NCI-H2029 treated with DMSO at 0.1 percent for 48 hours (cell line): ENCODE measurements around the gene MANBA.

Experiments used
- DNase-seq: peaks from one replicate; lab custom pipeline; 2025; lab: John Stamatoyannopoulos, UW

The MANBA gene

GRCh38 chr4:102678107-102678506 is 82.7 kb downstream of the MANBA start:
- no peak for DNase-seq

GRCh38 chr4:102675141-102675540 is 85.6 kb downstream of the MANBA start:
- no peak for DNase-seq

- DNase-seq: no peak
Observed at GRCh38 chr4:102667001-102667400, 93.8 kb downstream of the MANBA start.

GRCh38 chr4:102665527-102665926 is 95.2 kb downstream of the MANBA start:
- no peak for DNase-seq

- DNase-seq: no peak
Observed at GRCh38 chr4:102663073-102663472, 97.7 kb downstream of the MANBA start.

- DNase-seq: no peak
Observed at GRCh38 chr4:102657206-102657605, 103.6 kb downstream of the MANBA start.

GRCh38 chr4:102647117-102647516 is 113.7 kb downstream of the MANBA start:
- DNase-seq: no peak

- DNase-seq: no peak
Observed at GRCh38 chr4:102642631-102643298, 118.0 kb downstream of the MANBA start.

GRCh38 chr4:102641793-102642192 is 119.0 kb downstream of the MANBA start:
- DNase-seq: no peak

- DNase-seq: no peak
Observed at GRCh38 chr4:102640669-102641068, 120.1 kb downstream of the MANBA start.

- no peak for DNase-seq
Observed at GRCh38 chr4:102639598-102639997, 121.2 kb downstream of the MANBA start.

- no peak for DNase-seq
Observed at GRCh38 chr4:102638621-102639020, 122.1 kb downstream of the MANBA start.

- DNase-seq: no peak
Observed at GRCh38 chr4:102637391-102637790, 123.4 kb downstream of the MANBA start.

GRCh38 chr4:102633100-102633499 is 127.7 kb downstream of the MANBA start:
- DNase-seq: no peak

- no peak for DNase-seq
Observed at GRCh38 chr4:102632241-102633065, 128.3 kb downstream of the MANBA start.

GRCh38 chr4:102631616-102632015 is 129.2 kb downstream of the MANBA start:
- DNase-seq: no peak

GRCh38 chr4:102629673-102630072 is 131.1 kb downstream of the MANBA start:
- no peak for DNase-seq

- no peak for DNase-seq
Observed at GRCh38 chr4:102627831-102628523, 132.8 kb downstream of the MANBA start.

- no peak for DNase-seq
Observed at GRCh38 chr4:102625232-102625930, 135.4 kb downstream of the MANBA start.

GRCh38 chr4:102624505-102624904 is 136.3 kb downstream of the MANBA start:
- no peak for DNase-seq

- DNase-seq: no peak
Observed at GRCh38 chr4:102623622-102624021, 137.1 kb downstream of the MANBA start.
